AML-193 (cell line): ENCODE measurements around the gene DGUOK.

Source experiments
- DNase-seq, 2 experiments: peaks; one replicate each; lab custom pipeline; 2025; lab: John Stamatoyannopoulos, UW

Gene DGUOK

DNA sequence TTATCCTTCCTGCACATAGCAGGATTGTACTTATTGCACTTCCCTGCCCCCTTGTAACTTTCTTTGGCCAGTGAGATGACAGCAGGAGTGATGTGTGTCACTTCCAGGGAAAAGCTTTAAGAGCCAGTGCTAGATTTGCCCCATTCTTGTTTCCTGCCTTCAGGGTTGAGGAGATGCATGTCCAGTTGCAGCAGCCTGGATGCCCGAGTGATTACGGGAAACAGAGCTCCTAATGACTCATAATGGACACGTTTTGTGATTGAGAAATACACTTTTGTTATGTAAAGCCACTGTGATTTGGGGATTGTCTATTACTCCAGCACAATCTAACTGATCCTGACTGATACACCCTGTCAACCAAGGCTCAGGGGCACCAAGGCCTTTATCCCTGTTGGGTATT lies 53.0 kb downstream of the DGUOK start:
- peak; percentile 55 to 62 for DNase-seq

DNA sequence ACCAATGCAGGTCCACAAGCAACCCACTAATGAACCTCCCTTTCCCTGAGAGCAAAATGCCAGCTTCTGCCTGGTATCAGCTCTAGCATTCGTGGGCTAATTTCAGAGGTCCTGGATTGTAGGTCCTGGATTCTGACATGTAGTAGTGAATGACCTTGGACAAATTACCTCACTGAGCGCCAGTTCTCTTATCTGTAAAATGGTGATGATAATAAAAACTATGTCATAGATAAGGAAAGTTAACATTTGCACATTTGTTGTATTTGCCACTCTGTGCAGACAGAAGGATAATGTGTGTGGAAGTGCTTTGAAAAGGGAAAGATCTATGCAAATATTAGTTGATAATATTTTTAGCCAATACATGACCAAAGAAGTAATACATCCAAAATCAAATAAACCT lies 53.9 kb downstream of the DGUOK start:
- DNase-seq = no peak

DNA sequence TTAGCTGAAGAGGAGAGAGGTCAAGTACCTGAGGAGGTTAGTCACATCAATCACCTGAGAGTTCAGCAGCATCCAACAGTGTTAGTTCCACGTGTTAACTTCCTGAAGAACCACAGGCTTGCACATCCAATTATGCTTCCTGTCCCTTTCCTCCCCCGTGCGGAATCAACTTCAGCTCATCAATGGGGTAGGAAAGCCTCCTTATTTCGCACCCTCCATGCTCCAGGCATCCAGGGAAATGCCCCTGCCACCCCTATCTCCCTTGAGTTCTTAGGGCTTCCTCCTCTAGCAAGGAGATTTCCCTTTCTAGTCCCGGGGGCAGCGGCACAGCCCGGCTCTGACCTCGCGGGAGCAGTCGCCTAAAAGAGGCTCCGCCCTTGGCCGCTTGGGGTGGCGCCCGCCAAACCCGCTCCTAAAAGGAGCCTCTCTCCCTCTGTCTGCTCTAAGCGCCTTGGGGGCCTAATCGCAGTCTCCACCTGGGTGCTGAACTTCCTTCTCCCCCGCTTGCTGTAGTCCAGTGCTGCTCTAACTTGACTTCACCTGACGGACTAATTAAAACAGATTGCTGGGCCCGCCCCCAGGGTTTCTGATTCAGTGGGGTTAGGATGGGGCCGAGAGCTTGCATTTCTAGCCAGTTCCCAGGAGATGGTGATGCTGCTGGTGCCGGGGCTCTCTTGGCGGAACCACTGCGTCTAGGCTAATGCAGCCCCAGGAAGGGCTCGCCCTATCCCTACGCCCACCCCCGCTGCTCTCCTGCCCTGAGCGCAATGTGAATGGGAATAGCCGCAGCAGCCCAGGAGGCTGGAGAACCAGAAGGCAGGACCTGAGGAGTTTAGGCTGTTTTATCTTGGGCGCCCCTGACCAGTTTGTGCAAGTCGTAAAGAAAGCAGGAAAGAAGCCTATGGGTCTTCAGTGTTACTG lies 54.7 kb downstream of the DGUOK start:
- DNase-seq = peak; percentile 15 to 40

DNA sequence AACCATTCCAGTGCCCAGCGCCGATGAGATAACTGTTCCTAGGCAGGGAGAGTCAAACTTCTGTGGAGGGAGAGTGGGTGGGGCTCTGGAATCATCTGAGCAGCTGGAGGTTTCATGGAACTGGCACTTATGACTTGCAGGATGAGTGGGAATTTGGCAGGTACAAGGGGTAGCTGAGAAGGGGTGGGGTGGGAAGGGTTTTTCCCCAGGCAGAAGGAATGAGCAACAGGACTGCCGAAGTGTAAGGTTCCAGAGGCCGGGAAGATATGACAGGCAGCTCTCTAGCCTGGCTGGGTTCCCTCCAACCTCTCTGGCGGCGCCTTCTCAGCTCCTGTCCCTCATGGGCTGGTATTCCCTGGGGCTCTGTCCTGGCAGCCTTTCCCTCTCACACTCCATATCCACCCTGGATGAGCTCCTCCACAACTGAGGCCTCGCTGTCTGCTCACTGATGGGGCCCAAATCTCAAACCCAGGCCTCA lies 55.5 kb downstream of the DGUOK start:
- DNase-seq = no peak

DNA sequence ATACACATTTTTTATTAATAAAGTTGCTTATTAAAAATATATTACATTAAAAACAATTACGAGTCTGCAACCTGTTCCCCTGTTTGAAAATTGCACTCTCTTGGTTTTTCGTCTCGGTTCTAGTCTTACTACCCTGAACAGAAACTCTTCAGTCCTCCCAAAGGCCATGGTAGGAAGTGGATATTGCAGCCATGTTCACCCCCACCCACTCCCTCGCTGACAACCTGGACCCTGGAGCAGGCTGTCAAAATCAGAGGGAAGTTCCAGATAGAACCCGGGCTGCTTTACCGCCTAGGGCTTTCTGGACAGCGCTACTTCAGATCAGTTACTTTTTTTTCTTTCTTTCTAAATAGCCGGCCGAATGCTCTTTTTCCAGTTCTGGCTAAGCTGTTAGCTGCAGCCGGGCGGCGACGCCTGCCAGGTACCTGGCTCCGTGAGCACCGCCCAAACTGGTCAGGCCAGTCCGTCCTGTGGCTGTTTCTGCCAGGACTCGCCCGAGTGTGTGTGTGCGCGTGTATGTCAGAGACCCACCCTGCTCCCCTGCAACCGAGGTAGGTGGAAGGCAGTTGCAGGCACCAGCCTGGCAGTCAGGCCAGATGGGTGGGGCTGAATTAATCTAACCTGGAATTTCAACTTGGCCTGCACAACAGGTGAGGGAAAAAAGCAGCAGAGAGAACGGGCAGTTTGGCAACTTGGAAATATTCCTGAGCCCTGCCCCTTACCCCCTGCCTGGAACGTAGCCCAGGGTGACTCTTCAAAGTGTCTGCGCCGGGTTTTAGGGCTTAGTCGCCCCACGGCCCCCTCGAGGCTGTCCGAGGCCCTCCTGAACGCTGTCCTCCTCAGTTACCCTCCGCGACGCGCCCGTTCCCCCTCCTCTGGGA lies 56.9 kb downstream of the DGUOK start:
- DNase-seq = peak; percentile 52 to 62

DNA sequence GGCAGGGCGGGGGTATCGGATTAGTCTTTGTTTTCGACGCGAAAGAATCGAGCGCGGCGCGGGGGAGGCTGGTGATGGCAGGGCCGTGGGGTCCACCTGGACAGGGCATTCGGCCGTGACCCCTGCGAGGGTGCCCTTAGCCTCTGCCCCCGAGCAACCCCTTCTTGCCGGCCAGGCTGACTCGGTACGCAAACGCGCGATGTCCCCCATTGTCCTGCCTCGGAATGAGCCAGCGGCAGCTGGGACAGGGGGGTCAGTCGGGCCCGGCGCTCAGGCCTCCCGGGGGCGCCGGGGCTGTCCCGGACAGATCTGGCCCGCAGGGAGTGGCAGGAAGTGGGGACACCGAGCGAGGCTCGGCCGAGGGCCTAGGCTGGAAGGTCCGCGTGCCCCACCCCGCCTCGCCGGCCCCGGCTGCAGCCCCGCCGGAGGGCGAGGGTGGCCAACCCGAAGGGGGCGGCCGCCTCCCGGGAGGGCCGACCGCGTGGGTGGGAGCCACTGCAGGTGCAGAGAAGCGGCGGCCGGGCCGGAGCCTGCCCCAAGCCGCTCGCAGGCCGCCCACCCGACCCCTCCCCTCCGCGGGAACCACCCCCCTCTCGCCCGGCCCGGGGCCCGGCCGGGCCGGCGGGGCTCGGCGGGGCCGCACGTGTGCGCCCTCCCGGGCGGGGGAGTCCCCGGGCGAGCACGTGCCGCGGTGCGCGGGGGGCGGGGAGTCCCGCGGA lies 57.7 kb downstream of the DGUOK start, which contains the start of gene TET3:
TSS of gene TET3 (plus strand) at position 708 of the 719 bp plus-strand sequence. CDS start 1,494 bp downstream, outside the sequence.
- peak in 1 of 2 experiments; percentile 47 for DNase-seq

DNA sequence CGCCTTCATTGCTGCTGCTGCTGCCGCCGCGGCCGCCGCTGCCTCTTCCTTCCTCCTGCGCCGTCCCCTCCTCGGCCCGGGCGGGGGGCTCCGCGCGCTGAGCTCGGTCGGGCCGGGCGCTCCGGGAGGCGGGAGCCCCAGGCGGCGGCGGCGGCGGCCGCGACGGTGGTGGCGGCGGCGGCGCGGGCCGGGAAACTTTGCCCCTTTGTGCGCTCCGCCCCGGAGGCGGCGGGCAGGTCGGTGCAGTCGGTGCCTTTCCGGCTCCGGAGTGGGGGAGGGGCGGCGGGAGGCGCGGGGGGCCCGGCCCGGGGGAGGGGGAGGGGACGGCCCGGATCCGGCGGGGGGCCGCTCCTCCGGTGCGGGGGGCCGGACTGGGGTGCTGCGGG lies 58.2 kb downstream of the DGUOK start:
- DNase-seq = peak in 1 of 2 experiments; percentile 25

DNA sequence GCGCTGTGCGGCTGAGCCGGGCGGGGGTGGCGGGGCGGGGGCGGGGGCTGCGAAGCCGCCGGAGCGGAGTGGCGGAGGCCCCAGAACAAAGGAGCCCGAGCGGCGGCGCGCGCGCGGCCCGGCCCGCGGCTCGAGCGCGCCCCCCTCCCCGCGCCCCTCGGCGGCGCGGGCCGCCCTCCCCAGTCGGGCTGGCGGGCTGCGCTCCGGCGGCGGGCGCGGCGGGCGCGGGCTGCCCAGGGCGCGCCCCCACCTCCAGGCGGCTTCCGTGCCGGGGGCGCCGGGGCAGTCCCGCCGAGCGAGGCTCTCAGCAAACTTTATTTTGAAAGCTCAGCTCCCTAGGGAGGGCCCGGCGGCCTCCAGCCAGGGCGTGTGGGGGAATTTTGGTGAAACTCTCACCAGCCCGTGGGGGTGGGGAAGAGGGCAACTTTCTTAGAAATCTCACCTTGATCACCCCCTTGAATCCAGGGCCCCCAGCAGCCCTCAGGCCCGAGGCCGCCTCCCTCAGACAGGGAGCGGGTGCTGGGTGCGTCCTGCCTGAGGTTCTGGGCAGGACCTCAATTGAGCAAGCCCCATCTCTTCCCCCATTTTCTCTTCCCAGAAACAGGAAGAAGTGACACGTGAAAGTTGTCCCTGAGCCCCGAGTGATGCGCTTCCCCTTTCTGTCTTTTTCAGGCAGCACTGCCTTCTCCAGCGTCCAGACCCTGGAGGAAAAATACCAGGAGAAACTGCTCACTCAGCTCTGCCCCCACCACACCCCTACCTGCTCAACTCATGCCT lies 58.8 kb downstream of the DGUOK start:
- DNase-seq = peak; percentile 73 to 74

DNA sequence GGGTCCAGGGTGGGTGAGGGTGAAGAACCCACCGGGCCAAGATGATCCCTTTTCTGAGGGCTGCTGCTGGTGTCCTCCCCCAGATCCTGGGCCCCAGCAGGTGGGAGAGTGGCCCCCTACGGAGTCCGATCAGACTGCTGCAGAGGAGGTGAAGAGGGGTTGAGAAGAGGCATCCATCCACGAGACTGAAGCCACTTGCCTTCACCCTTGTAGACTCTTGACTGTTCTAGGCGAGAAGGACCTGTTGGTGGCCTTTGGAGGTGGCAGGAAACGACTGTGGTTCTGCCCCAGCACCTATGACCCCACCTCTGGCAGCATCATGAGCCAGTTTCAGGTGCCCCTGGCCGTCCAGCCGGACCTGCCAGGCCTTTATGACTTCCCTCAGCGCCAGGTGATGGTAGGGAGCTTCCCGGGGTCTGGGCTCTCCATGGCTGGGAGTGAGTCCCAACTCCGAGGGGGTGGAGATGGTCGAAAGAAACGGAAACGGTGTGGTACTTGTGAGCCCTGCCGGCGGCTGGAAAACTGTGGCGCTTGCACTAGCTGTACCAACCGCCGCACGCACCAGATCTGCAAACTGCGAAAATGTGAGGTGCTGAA lies 59.5 kb downstream of the DGUOK start:
- DNase-seq = peak in 1 of 2 experiments; percentile 17

DNA sequence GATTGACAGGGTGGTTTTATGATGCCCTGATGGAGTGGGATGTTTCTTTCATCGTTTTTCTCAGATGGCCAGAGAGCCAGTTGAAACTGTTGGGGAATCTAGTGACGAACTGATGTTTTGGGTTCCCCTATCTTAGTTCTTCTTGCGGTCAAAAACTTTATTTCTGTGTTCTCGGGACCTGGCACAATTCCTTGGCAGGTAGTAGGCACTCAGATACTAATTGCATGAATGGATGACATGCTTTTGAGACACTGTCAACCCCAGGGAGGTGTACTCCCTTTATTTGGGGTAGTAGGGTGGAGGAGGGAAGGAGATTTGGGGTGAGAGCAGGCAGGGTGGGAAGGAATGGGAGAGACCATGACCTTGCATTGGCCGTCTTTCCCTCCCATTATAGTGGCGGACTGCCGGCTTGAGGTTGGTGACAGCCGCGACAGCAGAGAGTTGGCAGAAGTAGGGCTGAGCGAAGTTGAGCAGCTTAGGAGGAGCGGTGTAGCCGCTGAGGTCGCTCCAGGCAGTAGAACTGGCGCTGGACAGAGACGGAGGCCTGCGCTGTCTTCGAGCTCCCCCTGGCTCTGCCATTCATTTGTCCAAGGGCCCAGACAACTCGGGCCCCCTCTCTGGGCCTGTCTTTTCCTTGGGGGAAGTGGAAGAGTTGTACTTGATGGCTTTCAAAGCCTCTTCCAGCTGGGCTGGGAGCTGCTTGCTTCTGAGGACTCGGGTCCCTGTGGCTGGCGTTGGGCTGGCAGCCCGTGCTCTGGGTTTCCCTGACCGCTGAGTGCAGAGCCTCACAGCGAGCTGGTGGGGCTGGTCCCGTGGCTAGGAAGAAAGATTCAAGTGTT lies 60.6 kb downstream of the DGUOK start:
- DNase-seq = peak; percentile 58 to 81

DNA sequence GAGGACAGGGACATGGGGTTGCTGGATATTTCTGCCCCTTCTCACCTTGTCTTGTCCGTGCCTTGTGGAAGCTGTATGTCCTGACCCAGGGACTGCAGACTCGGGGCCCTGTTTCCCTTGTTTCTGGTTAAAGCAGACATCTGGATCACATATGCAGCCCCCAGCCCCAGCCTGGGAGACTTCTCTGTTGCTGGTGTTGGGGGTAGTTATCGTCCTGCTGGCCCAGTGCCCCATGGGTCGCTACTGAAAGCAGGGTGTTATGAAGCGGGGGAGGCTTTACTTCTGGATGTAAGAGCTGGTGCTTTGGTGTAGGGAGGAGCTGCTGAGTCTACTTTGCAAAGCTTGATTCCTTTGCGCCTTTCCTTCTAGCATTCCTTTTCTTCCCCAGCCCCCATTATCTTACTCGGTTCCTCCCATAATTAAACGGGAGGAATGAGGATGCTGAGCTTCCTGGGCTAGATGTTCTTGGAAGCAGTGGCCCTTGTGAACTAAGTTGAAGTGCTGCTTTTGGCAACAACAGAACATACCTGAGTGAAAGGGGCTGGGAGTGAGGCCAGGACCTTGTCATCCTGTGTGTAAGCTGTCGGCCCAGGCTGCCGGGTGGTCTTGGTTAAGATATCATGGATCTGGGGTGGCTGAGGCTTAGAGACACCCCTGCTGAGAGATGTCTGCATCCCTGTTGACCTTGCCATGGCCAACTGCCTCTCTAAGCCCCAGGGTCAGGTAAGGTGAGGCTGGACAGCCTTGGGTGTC lies 61.4 kb downstream of the DGUOK start:
- DNase-seq = no peak

DNA sequence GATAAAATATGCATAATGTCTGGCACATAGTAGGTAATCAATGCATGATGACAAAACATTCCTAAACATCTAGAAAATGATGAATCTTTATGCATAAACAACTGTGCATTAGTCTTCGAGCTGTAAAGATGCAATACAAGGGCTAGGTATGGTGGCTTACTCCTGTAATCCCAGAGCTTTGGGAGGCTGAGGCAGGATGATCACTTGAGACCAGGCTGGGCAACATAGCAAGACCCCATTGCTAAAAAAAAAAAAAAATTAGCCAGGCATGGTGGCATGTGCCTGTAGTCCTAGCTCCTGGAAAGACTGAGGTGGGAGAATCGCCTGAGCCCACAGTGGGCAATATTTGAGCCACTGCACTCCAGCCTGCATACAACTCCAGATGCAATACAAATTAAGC lies 63.3 kb downstream of the DGUOK start:
- DNase-seq = no peak

DNA sequence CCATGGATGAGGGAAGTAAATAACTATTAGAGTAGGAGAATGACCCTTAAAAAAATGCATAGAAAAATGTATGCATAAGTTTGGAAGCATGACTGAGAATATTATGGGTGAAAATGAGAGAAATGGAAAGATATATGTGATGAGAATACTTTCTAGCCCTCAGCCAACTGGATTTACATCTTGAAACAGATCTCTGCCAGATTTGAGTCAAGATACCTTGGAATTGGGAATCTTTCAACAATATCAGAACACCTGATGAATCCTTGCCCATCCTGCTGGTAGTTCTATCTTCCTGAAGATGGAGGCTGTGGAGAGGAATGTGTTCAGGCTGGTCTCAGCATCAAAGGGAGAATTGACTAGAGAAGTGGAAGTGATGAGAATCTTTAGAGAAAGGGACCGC lies 63.9 kb downstream of the DGUOK start:
- no peak for DNase-seq

DNA sequence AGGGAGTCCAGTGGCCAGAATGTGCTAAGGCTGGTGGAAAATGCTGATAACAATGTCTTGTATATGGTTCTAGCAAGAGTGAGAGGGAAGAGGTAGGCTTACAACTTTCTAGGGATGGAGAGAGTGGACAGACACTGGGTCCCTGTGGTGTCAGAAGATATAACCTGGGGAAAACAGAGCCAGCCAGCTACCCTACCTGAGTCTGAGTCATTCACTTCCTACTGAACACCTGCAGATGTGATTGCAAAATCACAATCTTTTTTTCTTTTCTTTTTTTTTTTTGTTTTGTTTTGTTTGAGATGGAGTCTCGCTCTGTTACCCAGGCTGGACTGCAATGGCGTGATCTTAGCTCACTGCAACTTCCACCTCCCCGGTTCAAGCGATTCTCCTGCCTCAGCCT lies 65.4 kb downstream of the DGUOK start:
- no peak for DNase-seq

DNA sequence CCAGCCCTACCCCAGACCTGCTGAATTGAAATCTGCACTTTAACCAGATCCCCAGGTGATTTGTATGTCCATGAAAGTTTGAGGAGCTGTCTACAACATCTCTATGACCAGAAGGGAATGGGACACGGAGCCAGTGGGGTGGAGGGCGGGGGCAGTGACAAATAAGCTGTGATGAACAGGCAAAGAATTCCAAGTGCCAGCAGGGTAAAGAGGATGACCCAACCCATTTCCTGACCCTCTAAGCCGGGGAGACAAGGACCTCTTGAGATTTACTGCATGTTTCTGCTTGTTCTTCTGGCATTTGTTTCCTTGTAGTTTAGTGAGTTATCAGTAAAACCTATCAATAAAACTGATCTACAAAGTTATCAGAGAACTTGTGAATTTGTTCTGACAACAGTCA lies 66.7 kb downstream of the DGUOK start:
- no peak for DNase-seq

DNA sequence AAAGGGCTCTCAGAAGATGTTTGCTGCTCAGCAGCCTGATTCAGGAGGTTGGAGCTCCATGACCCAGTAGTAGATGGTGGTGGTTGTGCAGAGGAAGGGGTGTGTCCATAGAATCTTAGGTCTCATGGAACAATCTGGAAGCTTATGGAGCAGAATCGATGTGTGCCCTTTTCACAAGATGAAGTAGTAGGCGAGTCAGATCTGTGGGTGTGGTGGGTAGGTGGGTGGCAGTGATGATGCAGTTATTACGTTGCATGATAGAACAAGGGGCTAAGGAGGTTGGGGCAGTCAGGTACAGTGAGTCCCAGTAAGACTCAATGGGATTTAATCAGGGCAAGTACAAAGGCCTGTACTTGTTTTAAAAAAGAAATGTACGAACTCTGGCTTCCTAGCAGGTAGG lies 67.1 kb downstream of the DGUOK start:
- DNase-seq = no peak

DNA sequence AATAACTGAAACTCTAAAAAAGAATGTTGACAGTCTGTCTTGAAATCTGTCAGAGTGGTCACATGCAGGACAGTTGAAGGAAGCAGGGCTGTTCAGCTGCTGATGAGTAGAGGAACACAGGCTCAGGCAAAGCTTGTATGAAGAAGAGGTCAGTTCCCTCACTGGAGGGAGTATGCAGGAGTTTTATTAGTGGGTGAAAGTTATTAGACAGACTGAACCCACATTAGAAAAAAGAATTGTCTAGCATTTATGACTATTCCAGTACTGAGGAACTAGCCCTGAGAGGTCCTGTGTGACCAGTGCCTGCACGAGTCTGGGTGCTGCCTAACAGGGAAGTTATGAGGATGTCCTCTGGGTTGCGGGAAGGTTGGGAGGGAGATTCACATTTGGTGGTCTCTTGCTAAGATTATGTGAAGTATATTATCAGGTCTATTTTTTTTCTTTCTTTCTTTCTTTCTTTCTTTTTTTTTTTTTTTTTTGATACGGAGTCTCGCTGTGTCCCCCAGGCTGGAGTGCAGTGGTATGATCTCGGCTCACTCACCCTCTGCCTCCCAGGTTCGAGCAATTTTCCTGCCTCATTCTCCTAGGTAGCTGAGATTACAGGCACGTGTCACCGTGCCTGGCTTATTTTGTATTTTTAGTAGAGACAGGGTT lies 67.6 kb downstream of the DGUOK start:
- no peak for DNase-seq

DNA sequence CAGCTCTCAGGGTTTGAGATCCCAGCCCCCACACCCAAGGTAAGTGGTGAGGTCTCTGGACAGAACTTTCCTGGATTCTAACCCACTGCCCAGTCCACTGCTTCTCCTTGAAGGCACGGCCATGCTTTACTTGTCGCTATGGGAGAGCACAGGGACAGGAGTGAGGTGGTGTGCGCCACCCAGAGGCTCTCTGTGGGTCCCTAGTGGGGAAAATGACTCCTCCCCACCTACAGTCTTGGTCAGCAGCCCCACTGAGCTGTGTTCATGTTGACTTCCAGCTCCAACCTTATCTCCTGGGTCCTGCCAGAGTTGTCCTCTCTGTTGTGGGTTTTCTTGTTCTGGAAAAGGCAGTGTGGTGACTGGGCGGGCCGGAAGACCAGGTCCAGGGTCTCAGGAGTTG lies 69.1 kb downstream of the DGUOK start:
- no peak for DNase-seq

DNA sequence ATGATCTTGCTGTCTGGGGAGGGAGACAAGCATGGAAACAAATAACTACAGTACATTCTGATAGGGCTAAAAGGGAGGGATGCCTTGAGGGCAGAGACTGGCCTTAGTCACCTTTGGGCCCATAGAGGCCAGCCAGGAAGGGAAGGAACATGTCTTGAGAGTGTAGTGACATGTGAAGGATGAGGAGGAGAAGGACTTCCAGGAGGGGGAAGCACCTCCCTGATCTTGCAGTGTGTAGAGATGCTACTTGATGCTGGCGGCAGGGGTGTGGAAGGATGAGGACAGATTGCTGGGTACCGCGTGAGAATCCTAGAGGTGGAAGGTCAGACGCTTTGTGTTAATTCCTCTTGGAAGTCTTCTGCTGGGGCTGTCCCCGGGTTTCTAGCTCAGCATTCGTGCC lies 71.1 kb downstream of the DGUOK start:
- no peak for DNase-seq
